HG02970 (cell line): Measurements from ENCODE around the gene FAM53B.
"Not testable (repeated sequence)": the region's sequence is repeated elsewhere in the genome, so short reads cannot be mapped to it uniquely, and the experiment has no call there.

Experiments
- ATAC-seq: cut with Tn5 transposase; IDR thresholded peaks from one replicate; pipeline ENCODE4 v1.9.1; 2021; ENCODE audit warnings: mild to moderate bottlenecking, moderate library complexity, moderate number of reproducible peaks; ENCODE audit not compliant: unreplicated experiment, low FRiP score

FAM53B gene

DNA sequence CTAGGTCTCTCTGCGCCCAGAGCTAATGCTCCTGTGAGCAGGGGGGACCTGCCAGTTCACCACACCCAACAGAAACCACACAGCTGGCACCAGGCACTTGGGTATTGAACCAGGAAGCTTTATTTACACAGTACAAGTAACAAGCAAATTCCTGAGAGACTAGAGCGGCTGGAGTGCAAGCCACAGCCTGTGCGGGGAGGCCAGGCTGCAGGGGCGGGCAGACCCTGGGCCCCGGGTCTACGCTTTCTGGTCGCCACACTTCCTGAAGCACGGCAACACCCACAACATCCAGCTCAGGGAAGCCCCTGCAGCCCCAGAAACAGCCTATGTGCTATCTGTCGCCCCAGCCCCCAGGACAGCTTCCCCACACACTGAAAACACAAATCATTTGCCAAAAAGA is 125.0 kb downstream of the FAM53B start:
- no peak for ATAC-seq

DNA sequence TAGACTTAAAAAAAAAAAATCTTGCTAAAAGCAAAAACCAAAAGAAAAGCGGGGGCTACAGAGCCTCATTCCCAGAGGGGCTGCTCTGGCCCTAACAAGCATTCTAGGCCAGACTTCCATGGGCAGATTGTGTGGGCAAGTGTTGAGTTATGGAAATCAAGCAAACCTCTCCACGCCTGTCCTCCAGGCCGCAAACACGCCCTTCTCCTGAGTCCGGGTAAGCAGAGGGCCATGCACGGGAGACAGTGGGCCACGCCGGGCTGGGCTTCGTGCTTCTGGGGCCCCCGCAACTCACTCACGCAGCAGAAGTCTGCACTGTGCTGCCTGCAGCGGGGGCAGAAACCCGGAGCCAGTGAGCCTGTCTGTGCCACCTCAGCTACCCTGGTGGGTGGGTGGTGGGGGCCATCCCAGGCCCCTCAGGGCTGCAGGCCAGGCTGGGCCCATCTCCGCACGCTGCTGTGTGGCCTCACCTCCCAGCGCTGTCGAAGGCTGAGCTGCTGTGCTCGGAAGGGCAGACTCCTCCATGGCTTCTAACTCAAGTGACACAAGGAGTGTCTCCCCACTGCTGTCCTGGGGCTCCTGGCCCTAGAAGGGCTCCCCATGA is 125.6 kb downstream of the FAM53B start:
- ATAC-seq, result no peak

DNA sequence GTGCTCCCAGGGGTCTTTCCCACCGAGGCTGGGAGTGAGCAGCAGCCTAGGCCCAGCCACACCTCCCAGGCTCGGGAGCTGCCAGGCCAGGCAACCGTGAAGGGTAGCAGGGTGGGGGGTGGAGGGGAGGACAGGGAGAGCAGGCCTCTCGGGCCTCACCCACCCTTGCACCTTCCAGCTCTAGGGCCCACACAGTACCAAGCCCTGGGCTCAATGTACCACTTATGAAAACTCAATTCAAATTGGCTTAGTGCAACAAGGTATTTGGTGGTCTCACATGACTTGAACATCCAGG is 127.4 kb downstream of the FAM53B start:
- no peak for ATAC-seq

GRCh38 chr10:124616040-124616835 is 127.9 kb downstream of the FAM53B start:
- no peak for ATAC-seq

- ATAC-seq, result no peak
These were observed 128.9 kb downstream of the FAM53B start for GRCh38 chr10:124615259-124615658.

GRCh38 chr10:124614003-124614659 is 130.0 kb downstream of the FAM53B start:
- ATAC-seq, result no peak

DNA sequence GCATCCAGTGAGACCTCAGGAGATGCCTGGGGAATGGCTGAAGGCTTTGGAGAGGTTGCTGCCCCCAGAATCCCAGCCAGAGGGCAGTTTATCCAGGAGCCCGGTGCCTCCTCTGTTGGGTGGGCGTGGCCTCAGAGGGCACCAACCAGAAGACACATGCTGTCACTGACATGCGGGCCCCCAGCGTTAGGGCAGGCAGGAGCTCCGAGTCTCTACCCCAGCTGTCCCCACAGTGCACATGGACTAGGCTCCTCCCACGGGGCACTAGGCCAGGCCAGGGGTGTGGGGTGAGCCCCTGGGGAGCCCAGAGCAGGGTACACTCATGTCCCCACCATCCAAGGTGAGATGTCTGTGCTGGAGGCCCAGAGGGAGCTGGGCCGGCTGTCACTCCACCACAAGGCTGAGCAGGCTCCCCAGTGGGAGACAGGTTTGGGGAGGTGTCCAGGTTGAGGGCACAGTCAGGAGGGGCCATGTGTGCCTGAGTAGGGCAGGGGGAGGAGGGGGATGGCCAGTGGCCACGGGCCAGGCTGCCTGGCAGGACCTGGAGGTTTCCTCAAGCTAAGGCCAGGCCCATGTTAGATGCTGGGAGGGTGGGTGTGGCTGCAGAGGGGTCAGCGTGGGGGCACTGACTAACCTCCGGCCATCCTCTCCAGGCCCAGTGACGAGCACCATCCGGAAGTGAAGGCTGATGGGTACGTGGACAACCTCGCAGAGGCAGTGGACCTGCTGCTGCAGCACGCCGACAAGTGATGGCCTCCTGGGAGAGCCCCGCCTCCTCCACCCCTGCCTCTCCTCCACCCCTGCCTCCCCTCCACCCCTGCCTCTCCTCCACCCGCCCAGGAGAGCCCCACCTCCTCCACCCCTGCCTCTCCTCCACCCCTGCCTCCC is 131.3 kb downstream of the FAM53B start:
- ATAC-seq, result no peak

DNA sequence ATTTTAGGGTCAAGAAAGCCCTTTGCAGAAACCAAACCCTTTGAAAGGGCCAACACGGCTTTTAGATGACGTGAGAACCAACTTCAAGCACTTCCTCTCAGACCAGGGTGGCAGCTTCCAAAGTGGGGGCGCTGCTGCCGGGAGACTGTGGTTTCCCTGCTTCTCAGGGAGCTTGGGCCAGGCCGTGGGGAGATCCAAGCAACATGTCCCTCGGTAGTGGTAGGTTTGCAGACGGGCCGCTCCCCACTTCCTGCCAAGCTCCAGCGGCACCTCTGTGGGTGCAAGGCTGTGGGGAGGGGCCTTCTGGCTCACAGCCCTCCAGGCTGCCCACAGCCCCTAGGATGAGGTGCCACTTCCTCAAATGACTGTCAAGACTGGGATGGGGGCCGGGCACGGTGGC is 132.4 kb downstream of the FAM53B start:
- no peak for ATAC-seq

DNA sequence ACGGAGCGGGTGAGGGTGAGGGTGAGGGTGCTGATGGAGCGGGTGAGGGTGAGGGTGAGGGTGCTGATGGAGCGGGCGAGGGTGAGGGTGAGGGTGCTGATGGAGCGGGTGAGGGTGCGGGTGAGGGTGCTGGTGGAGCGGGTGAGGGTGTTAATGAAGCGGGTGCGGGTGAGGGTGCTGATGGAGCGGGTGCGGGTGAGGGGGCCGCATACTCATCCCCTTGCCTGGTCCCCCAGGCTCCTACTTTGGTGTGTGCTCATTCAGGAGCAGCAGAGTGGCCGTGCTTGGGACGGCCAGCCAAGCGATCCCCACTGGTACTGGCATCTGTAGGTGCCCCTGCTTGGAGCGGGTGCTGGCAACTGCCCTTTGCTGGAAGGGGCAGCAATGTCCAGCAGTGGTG is 133.3 kb downstream of the FAM53B start:
- not testable (repeated sequence) for ATAC-seq

DNA sequence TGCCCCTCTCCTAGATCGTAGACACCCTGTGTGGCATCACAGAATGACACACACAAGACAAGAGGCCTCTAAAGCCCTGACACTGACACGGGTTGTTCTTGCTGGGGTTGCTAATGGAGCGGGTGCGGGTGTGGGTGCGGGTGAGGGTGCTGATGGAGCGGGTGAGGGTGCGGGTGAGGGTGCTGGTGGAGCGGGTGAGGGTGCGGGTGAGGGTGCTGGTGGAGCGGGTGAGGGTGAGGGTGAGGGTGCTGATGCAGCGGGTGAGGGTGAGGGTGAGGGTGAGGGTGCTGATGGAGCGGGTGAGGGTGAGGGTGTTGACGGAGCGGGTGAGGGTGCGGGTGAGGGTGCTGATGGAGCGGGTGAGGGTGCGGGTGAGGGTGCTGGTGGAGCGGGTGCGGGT is 134.0 kb downstream of the FAM53B start:
- ATAC-seq, result not testable (repeated sequence)

DNA sequence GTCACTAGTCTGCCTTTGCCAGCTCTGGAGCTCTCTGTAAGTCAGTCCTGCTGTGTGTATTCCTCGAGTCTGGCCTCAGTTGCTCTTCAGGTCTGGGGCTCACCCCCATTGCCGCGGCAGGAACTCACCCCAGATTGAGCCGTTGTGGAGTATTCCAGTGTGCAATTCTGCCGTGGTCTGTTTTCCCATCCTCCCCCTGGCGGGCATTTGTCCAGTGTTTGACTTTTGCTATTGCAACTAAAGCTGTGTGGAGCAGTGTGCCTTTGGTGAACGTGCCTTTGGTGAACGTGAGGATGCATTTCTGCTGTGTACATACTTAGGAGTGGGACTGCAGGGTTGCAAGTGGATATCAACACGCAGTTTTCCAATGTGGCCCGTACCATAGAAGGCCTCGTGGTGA is 134.5 kb downstream of the FAM53B start:
- no peak for ATAC-seq

DNA sequence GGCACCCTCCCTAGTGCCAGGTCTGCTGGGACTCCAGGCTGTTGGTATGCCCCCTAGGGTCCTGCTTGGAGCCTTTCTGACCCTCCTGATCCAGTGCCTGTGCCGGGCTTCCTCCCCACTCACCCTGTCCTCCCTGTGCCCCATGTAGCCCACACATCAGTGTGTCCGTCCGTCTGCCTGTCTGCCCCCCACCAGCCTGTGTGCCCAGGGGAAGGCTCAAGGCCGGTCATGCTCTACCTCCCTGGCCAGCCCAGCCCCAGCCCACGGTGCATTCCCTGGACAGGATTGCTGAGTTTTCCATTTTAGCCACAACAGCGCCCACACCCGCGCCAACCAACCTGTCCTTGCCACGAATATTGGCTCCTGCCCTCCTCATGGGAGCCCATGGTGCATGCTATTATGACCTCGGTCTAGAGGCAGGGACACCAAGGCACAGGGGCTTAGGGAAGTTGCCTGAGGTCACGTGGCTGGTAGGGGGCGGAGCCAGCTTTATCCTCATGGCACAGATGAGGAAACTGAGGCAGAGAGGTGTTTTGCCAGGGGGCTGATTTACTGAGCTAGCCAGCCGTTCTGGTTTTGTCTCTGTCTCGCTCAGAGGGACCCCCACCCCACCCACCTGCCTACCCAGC is 136.0 kb downstream of the FAM53B start:
- no peak for ATAC-seq

DNA sequence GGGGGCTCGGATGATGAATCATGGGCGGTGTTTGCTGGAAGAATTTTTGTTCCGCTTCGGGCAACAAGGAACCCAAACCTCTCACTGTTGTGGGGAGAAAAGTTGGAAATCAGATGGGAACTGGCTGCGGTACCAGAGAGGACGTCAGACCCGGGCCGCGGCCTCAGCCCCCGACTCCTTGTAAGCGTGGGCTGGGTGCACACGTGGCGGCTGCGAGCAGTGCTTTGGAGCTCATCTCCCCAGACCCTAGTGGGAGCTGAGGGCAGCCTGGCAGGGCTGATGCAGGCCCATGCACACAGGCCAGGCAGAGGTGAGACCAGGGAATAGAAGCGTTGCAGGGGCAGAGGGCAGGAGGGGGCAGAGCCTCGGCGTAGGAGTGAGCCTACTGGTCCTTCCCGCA is 136.5 kb downstream of the FAM53B start:
- ATAC-seq, result no peak

DNA sequence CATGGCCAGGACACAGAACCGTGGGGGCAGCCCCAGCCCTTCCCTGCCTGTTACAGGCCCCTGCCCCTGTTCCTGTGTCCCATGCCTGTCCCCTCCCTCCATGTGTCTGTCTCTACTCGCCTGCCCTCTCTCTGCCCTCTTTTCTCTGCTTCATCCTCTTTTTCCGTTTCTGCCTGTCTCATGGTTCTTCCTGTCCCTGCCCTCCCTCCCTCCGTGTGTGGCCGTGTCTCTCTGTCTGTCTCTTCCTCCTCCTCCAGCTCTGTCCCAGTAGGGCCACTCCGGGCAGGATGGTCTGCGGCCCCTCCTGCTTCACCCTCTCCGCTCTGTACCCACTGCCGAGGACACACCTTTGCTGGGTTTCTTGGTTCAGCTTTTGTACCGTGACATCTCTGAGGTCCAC is 137.4 kb downstream of the FAM53B start:
- ATAC-seq, result no peak

- ATAC-seq, result no peak
These were observed 138.0 kb downstream of the FAM53B start for GRCh38 chr10:124605856-124606812.

GRCh38 chr10:124605481-124605855 is 138.7 kb downstream of the FAM53B start:
- no peak for ATAC-seq

- ATAC-seq, result no peak
These were observed 139.2 kb downstream of the FAM53B start for GRCh38 chr10:124605001-124605370.

GRCh38 chr10:124604214-124605000 is 139.8 kb downstream of the FAM53B start:
- no peak for ATAC-seq
